ENCODE measurements around the gene RILPL1. TPM values are rescaled to one million over a fixed set of nuclear protein-coding genes. Genes with fewer than 3 reads are reported as not detected.
"Not testable (repeated sequence)": the region's sequence is repeated elsewhere in the genome, so short reads cannot be mapped to it uniquely, and the experiment has no call there.

The RILPL1 gene
- total and polyA plus RNA-seq, 9 of the 15 experiments (the other 6 are each of a cell fraction or from before 2014, with no cell fraction given), result 0.25 to 10.6 (median 8.6) TPM

DNA sequence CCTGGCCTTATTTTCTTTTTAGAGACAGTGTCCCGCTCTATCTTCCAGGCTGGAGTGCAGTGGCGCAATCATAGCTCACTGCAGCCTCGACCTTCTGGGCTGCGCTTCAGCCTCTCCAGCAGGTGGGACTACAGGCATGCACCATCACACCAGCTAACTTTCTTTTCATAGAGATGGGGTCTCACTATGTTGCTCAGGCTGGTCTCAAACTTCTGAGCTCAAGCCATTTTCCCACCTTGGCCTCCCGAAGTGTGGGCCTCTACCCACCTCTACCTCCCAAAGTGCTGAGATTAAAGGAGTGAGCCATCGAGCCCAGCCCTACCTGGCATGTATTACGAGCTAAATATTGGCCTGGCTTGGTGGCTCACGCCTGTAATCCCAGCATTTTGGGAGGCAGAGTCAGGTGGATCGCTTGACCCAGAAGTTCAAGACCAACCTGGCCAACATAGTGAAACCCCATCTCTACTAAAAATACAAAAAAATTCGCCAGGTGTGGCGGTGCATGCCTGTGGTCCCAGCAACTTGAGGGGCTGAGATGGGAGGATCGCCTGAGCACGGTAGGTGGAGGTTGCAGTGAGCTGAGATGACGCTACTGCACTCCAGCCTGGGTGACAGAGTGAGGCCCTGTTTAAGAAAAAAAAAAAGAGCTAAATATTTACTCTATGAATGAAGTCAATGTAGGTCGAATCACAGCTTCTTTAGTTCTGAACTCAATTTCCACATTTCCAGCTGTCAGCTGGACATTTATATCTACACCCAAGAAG is 7.6 kb upstream of the RILPL1 start (continued):
- TF ChIP-seq CBX8 (IDR thresholded peaks at IDR 0.05; ENCODE audit: borderline replicate concordance, extremely low read depth, low read depth, low read length, poor library complexity, severe bottlenecking) (no peak), BDP1 (IDR thresholded peaks at IDR 0.05; ENCODE audit: insufficient read depth, insufficient read length) (no peak)
- TF ChIP-seq, protein P1, sequence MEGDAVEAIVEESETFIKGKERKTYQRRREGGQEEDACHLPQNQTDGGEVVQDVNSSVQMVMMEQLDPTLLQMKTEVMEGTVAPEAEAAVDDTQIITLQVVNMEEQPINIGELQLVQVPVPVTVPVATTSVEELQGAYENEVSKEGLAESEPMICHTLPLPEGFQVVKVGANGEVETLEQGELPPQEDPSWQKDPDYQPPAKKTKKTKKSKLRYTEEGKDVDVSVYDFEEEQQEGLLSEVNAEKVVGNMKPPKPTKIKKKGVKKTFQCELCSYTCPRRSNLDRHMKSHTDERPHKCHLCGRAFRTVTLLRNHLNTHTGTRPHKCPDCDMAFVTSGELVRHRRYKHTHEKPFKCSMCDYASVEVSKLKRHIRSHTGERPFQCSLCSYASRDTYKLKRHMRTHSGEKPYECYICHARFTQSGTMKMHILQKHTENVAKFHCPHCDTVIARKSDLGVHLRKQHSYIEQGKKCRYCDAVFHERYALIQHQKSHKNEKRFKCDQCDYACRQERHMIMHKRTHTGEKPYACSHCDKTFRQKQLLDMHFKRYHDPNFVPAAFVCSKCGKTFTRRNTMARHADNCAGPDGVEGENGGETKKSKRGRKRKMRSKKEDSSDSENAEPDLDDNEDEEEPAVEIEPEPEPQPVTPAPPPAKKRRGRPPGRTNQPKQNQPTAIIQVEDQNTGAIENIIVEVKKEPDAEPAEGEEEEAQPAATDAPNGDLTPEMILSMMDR (IDR thresholded peaks at IDR 0.05 in 2 of 3, conservative IDR thresholded peaks at IDR 0.05 in 1 of 3; ENCODE audit: insufficient read depth in 2 of 3, low read depth in 1 of 3, low read length in 3 of 3), result peak; percentile 13 to 28 (median 13); a peak in 1 of 6 replicates

DNA sequence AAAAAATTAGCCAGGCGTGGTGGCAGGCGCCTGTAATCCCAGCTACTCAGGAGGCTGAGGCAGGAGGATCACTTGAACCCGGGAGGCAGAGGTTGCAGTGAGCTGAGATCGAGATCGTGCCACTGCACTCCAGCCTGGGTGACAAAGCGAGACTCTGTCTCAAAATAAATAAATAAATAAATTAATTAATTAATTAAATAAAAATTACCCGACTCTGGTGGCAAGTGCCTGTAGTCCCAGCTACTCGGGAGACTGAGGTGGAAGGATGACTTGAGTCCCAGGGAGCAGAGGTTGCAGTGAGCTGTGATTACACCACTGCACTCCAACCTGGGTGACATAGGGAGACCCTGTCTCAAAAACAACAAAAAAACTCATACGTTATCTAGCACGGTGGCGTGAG is 2.4 kb upstream of the RILPL1 start:
- Histone ChIP-seq H3K9ac (ENCODE audit: insufficient read depth in 1 of 2, low read depth in 2 of 2, low read length in 2 of 2) (peak overlapping the region in 1 of 2 experiments; percentile 15; a peak in 1 of 4 replicates), H3K4me1 (replicated peaks in 1 of 2; ENCODE audit: control insufficient read depth in 2 of 2, insufficient read depth in 2 of 2, low read length in 2 of 2) (peaks cover 14 to 27% of the 10 kb centered on the region in 2 experiments), H3K36me3 (ENCODE audit: control insufficient read depth, insufficient read depth, low read length) (peaks cover 12% of the 10 kb centered on the region; the same call in 2 of the 3 replicates), H3K79me2 (ENCODE audit: control insufficient read depth, insufficient read depth, low read length) (peaks cover 23% of the 10 kb centered on the region)
- intact Hi-C loops (cut with micrococcal nuclease); CTCF ChIA-PET (ENCODE audit: low intra/inter-chr PET ratio); H3K9me1 ChIP-seq (ENCODE audit: control insufficient read depth, insufficient read depth, low read length); H3K4me3 ChIP-seq; in situ Hi-C loops (cut with MboI); H4K20me1 ChIP-seq (replicated peaks; ENCODE audit: control insufficient read depth, insufficient read depth, low read length); FAIRE-seq; H2AFZ ChIP-seq (ENCODE audit: low read depth, low read length); H3K9me3 ChIP-seq (replicated peaks; ENCODE audit: control insufficient read depth, insufficient read depth, low read depth, low read length); H3K27me3 ChIP-seq (ENCODE audit: control insufficient read depth in 2 of 2, insufficient read depth in 2 of 2, low read length in 2 of 2); H3K27ac ChIP-seq (ENCODE audit: extremely low read depth, low read depth, low read length); H3K4me2 ChIP-seq (ENCODE audit: insufficient read depth, low read length); BruUV-seq (replicated peaks); ATAC-seq: not testable (repeated sequence)
- POLR2A ChIA-PET, result interaction anchor here (0.6 to 1.3 kb wide), 2 partner anchors 14 to 112 kb away, joined by 3 read pairs; no protein-coding TSS in a partner anchor
- whole genome bisulfite sequencing (ENCODE audit: insufficient coverage, low coverage, missing lambda C conversion rate), result 53% methylated on average over 9 of the region's 11 CpGs
- peak in 1 of 4 experiments; percentile 34 for DNase-seq (ENCODE audit: extremely low read depth in 1 of 4, low spot score in 3 of 4)
- 0 out of 2 replicates have a peak, but pooled peaks have one; percentile 14 for TF ChIP-seq BCOR (IDR thresholded peaks at IDR 0.05)
- peak; percentile 29 for TF ChIP-seq POLR3A (IDR thresholded peaks at IDR 0.05; ENCODE audit: borderline replicate concordance, extremely low read depth, insufficient read depth, insufficient read length)

Measured in K562 (cell line).